Esophagus squamous epithelium (tissue), 5 donors: ENCODE measurements around the gene ROR1. TPM values are rescaled to one million over a fixed set of nuclear protein-coding genes. Genes with fewer than 3 reads are reported as not detected.

Source experiments
- DNase-seq: peaks from one replicate; lab custom pipeline; 2025; lab: John Stamatoyannopoulos, UW
- H3K27ac ChIP-seq, 4 donors: fragments of 200-600 bp; sonication (generic); one replicate each; pipeline ENCODE4 v1.5.1; 2016 to 2019; ENCODE audit warnings: mild to moderate bottlenecking in 1 of 4
- H3K27me3 ChIP-seq, 4 donors: fragments of 200-600 bp; sonication (generic); 1 replicate in 3 of 4; 2 replicates in 1 of 4; pipeline versions ENCODE4 v1.5.1 to v1.6.0; 2017 to 2021; ENCODE audit warnings: antibody characterized with exemption in 1 of 4
- H3K36me3 ChIP-seq, 3 donors: fragments of 200-600 bp; sonication (generic); one replicate each; pipeline ENCODE4 v1.5.1; 2016 to 2019
- H3K4me1 ChIP-seq, 3 donors: fragments of 200-600 bp; sonication (generic); one replicate each; pipeline ENCODE4 v1.5.1; 2017 to 2019
- H3K4me3 ChIP-seq, 4 donors: fragments of 200-600 bp; sonication (generic); 1 replicate in 3 of 4; 2 replicates in 1 of 4; pipeline ENCODE4 v1.5.1; 2016 to 2019; ENCODE audit warnings: mild to moderate bottlenecking in 2 of 4, moderate library complexity in 1 of 4
- H3K9me3 ChIP-seq, 3 donors: fragments of 200-600 bp; sonication (generic); one replicate each; pipeline ENCODE4 v1.5.1; 2016 to 2019
- CTCF ChIP-seq, 6 experiments: fragments of 450-650 bp in 4 of 6; fragments of 200-600 bp in 2 of 6; sonication (generic) in 2 of 6; IDR thresholded peaks; one replicate each; pipeline ENCODE4 v1.5.1; 2016 to 2019; ENCODE audit warnings: antibody characterized with exemption in 6 of 6, mild to moderate bottlenecking in 4 of 6, moderate library complexity in 4 of 6
- POLR2A ChIP-seq, 4 donors: fragments of 450-650 bp; IDR thresholded peaks; one replicate each; pipeline ENCODE4 v1.6.1; 2017; ENCODE audit warnings: antibody characterized with exemption in 4 of 4, mild to moderate bottlenecking in 4 of 4, moderate library complexity in 3 of 4
- WGBS, 2 donors: methylation state at CpG; one replicate each; pipeline ENCODE4 v1.1.5; 2018; 5-methylcytosine and 5-hydroxymethylcytosine counted together
- intact Hi-C: fragments of 100-400 bp; cut with DNase I; formaldehyde crosslinking; loops from one replicate; pipeline ENCODE4 v1.15.0; 2022
- total RNA-seq, 4 donors: library from RNA; depleted of rRNA; stranded (reverse); fragments of >200 nt; gene quantifications; one replicate each; pipeline ENCODE4 v1.1.0, GENCODE V29; 2016
- donor health status: DM: yes; HTN: yes; CAD: no.

The ROR1 gene
- total RNA-seq, 4 donors from 2014 or later = 6.6 to 15.3 (median 9.4) TPM

GRCh38 chr1:63974966-63975365 is 201.1 kb downstream of the ROR1 start:
- TF ChIP-seq POLR2A (IDR thresholded peaks at IDR 0.05) (no peak), CTCF (IDR thresholded peaks at IDR 0.05) (no peak)
- H3K4me1 ChIP-seq = no peaks in the 10 kb centered on the region
- intact Hi-C loops = no loop called here
- no peak overlapping the region for H3K27ac ChIP-seq
- no peaks in the 10 kb centered on the region for H3K36me3 ChIP-seq
- no peak for DNase-seq
- WGBS, 2 donors = 62 to 79% methylated on average over 6 of the region's 6 CpGs
- H3K9me3 ChIP-seq = no peaks in the 10 kb centered on the region
- no peak overlapping the region for H3K4me3 ChIP-seq
- no peaks in the 10 kb centered on the region for H3K27me3 ChIP-seq

GRCh38 chr1:63975481-63975880 is 201.7 kb downstream of the ROR1 start:
- no peak for TF ChIP-seq CTCF (IDR thresholded peaks at IDR 0.05)
- no peak for TF ChIP-seq POLR2A (IDR thresholded peaks at IDR 0.05)
- DNase-seq = no peak

GRCh38 chr1:63976006-63976405 is 202.2 kb downstream of the ROR1 start:
- no peak overlapping the region for H3K27ac ChIP-seq
- 50 to 65% methylated on average over 1 of the region's 1 CpG for WGBS, 2 donors
- no peaks in the 10 kb centered on the region for H3K27me3 ChIP-seq
- no peak for DNase-seq
- H3K36me3 ChIP-seq = no peaks in the 10 kb centered on the region
- no peak for TF ChIP-seq POLR2A (IDR thresholded peaks at IDR 0.05)
- no peak for TF ChIP-seq CTCF (IDR thresholded peaks at IDR 0.05)
- H3K4me3 ChIP-seq = no peak overlapping the region
- H3K4me1 ChIP-seq = peaks cover 0 to 10% (median 3%) of the 10 kb centered on the region in 3 donors
- no peaks in the 10 kb centered on the region for H3K9me3 ChIP-seq
- intact Hi-C loops = no loop called here

More at GRCh38 chr1:63975481-63975880, 201.7 kb downstream of the ROR1 start:
- Histone ChIP-seq H3K9me3 (no peaks in the 10 kb centered on the region), H3K4me3 (no peak overlapping the region), H3K36me3 (no peaks in the 10 kb centered on the region), H3K27me3 (no peaks in the 10 kb centered on the region), H3K4me1 (peaks cover 0 to 5% (median under 1%) of the 10 kb centered on the region in 3 donors), H3K27ac (no peak overlapping the region)
- WGBS, 2 donors = 83 to 85% methylated on average over 7 of the region's 7 CpGs
- intact Hi-C loops = no loop called here

GRCh38 chr1:63977466-63977865 is 203.6 kb downstream of the ROR1 start:
- Histone ChIP-seq H3K9me3 (no peaks in the 10 kb centered on the region), H3K27me3 (no peaks in the 10 kb centered on the region), H3K4me1 (peaks cover 0 to 25% (median 3%) of the 10 kb centered on the region in 3 donors), H3K4me3 (no peak overlapping the region), H3K27ac (no peak overlapping the region), H3K36me3 (no peaks in the 10 kb centered on the region)
- TF ChIP-seq CTCF (IDR thresholded peaks at IDR 0.05) = no peak
- no peak for TF ChIP-seq POLR2A (IDR thresholded peaks at IDR 0.05)
- intact Hi-C loops = no loop called here
- DNase-seq = no peak
- 77 to 84% methylated on average over 1 of the region's 1 CpG for WGBS, 2 donors

GRCh38 chr1:63980740-63981407 is 207.1 kb downstream of the ROR1 start:
- no peaks in the 10 kb centered on the region for H3K27me3 ChIP-seq
- H3K4me3 ChIP-seq = no peak overlapping the region
- DNase-seq = no peak
- intact Hi-C loops = no loop called here
- H3K9me3 ChIP-seq = no peaks in the 10 kb centered on the region
- no peak for TF ChIP-seq POLR2A (IDR thresholded peaks at IDR 0.05)
- TF ChIP-seq CTCF (IDR thresholded peaks at IDR 0.05) = no peak
- WGBS, 2 donors = 49% methylated on average over 3 of the region's 3 CpGs
- H3K4me1 ChIP-seq = peaks cover 3 to 53% (median 13%) of the 10 kb centered on the region in 3 donors
- H3K36me3 ChIP-seq = no peaks in the 10 kb centered on the region
- H3K27ac ChIP-seq = peak overlapping the region in 3 of 4 donors; percentile 7 to 68 (median 48)
